ENCODE measurements around the gene LHX6.

The LHX6 gene

GRCh38 chr9:122212473-122213004, 16.2 kb downstream of the LHX6 start:
- Histone ChIP-seq H3K27ac (no peak overlapping the region), H3K9me3 (no peaks in the 10 kb centered on the region), H3K9ac (no peak overlapping the region), H3K4me1 (peaks cover 14% of the 10 kb centered on the region), H4K20me1 (peaks cover under 1% of the 10 kb centered on the region; the same call in 1 of the 2 replicates), H3K4me3 (no peak overlapping the region), H3K36me3 (no peaks in the 10 kb centered on the region), H3K4me2 (peak overlapping the region; percentile 93; the same call in 1 of the 2 replicates), H3K27me3 (peaks cover 49% of the 10 kb centered on the region)
- TF ChIP-seq Cebpa-rat (IDR thresholded peaks at IDR 0.05): no peak

- Histone ChIP-seq H3K9me3 (no peaks in the 10 kb centered on the region), H3K4me3 (no peak overlapping the region), H3K4me1 (peaks cover 8% of the 10 kb centered on the region), H3K9ac (no peak overlapping the region), H3K27ac (no peak overlapping the region), H3K36me3 (no peaks in the 10 kb centered on the region), H4K20me1 (no peaks in the 10 kb centered on the region), H3K4me2 (no peak overlapping the region), H3K27me3 (peaks cover 29% of the 10 kb centered on the region)
- TF ChIP-seq Cebpa-rat (IDR thresholded peaks at IDR 0.05): no peak
Measured at GRCh38 chr9:122209451-122209850, 19.3 kb downstream of the LHX6 start.

- Histone ChIP-seq H4K20me1 (no peaks in the 10 kb centered on the region), H3K9me3 (no peaks in the 10 kb centered on the region), H3K9ac (no peak overlapping the region), H3K4me3 (no peak overlapping the region), H3K27ac (no peak overlapping the region), H3K4me2 (no peak overlapping the region), H3K36me3 (no peaks in the 10 kb centered on the region), H3K27me3 (peaks cover 7% of the 10 kb centered on the region; the same call in 1 of the 2 replicates), H3K4me1 (no peaks in the 10 kb centered on the region)
- no peak for TF ChIP-seq Cebpa-rat (IDR thresholded peaks at IDR 0.05)
Measured at GRCh38 chr9:122207096-122207495, 21.7 kb downstream of the LHX6 start.

GRCh38 chr9:122206118-122207046, 22.4 kb downstream of the LHX6 start:
- H3K4me3 ChIP-seq: no peak overlapping the region

GRCh38 chr9:122205176-122205575, 23.6 kb downstream of the LHX6 start:
- Histone ChIP-seq H3K4me2 (no peak overlapping the region), H3K4me1 (no peaks in the 10 kb centered on the region), H3K9ac (no peak overlapping the region)

More at GRCh38 chr9:122206118-122207046, 22.4 kb downstream of the LHX6 start:
- Histone ChIP-seq H3K4me1 (no peaks in the 10 kb centered on the region), H3K27me3 (no peaks in the 10 kb centered on the region), H3K9ac (no peak overlapping the region), H3K4me2 (no peak overlapping the region), H4K20me1 (no peaks in the 10 kb centered on the region), H3K36me3 (no peaks in the 10 kb centered on the region), H3K9me3 (no peaks in the 10 kb centered on the region), H3K27ac (no peak overlapping the region)
- TF ChIP-seq Cebpa-rat (IDR thresholded peaks at IDR 0.05): no peak

GRCh38 chr9:122204491-122204890, 24.3 kb downstream of the LHX6 start:
- Histone ChIP-seq H3K4me1 (no peaks in the 10 kb centered on the region), H3K4me3 (no peak overlapping the region), H4K20me1 (no peaks in the 10 kb centered on the region), H3K9me3 (no peaks in the 10 kb centered on the region), H3K9ac (no peak overlapping the region), H3K27ac (no peak overlapping the region), H3K36me3 (no peaks in the 10 kb centered on the region), H3K27me3 (no peaks in the 10 kb centered on the region), H3K4me2 (no peak overlapping the region)
- TF ChIP-seq Cebpa-rat (IDR thresholded peaks at IDR 0.05): no peak

More at GRCh38 chr9:122205176-122205575, 23.6 kb downstream of the LHX6 start:
- H3K27ac ChIP-seq: no peak overlapping the region
- TF ChIP-seq Cebpa-rat (IDR thresholded peaks at IDR 0.05): no peak
- H4K20me1 ChIP-seq: no peaks in the 10 kb centered on the region
- H3K36me3 ChIP-seq: no peaks in the 10 kb centered on the region
- H3K4me3 ChIP-seq: no peak overlapping the region
- H3K9me3 ChIP-seq: no peaks in the 10 kb centered on the region
- no peaks in the 10 kb centered on the region for H3K27me3 ChIP-seq

- Histone ChIP-seq H3K4me3 (no peak overlapping the region), H3K9me3 (no peaks in the 10 kb centered on the region), H4K20me1 (no peaks in the 10 kb centered on the region), H3K9ac (no peak overlapping the region), H3K4me1 (no peaks in the 10 kb centered on the region), H3K27ac (no peak overlapping the region), H3K36me3 (no peaks in the 10 kb centered on the region), H3K4me2 (no peak overlapping the region), H3K27me3 (no peaks in the 10 kb centered on the region)
- TF ChIP-seq Cebpa-rat (IDR thresholded peaks at IDR 0.05): no peak
Measured at GRCh38 chr9:122204055-122204454, 24.7 kb downstream of the LHX6 start.

- no peak overlapping the region for H3K27ac ChIP-seq
- no peaks in the 10 kb centered on the region for H3K9me3 ChIP-seq
- H3K4me1 ChIP-seq: no peaks in the 10 kb centered on the region
- no peak overlapping the region for H3K9ac ChIP-seq
- H3K4me2 ChIP-seq: no peak overlapping the region
- no peaks in the 10 kb centered on the region for H4K20me1 ChIP-seq
- no peak for TF ChIP-seq Cebpa-rat (IDR thresholded peaks at IDR 0.05)
- no peaks in the 10 kb centered on the region for H3K27me3 ChIP-seq
- no peak overlapping the region for H3K4me3 ChIP-seq
- no peaks in the 10 kb centered on the region for H3K36me3 ChIP-seq
Measured at GRCh38 chr9:122202111-122202510, 26.6 kb downstream of the LHX6 start.

GRCh38 chr9:122201641-122202040, 27.1 kb downstream of the LHX6 start:
- H3K9ac ChIP-seq: no peak overlapping the region
- no peaks in the 10 kb centered on the region for H3K36me3 ChIP-seq
- TF ChIP-seq Cebpa-rat (IDR thresholded peaks at IDR 0.05): no peak
- H3K9me3 ChIP-seq: no peaks in the 10 kb centered on the region
- H3K27ac ChIP-seq: no peak overlapping the region
- no peaks in the 10 kb centered on the region for H3K27me3 ChIP-seq
- H3K4me1 ChIP-seq: no peaks in the 10 kb centered on the region
- H4K20me1 ChIP-seq: no peaks in the 10 kb centered on the region
- H3K4me2 ChIP-seq: no peak overlapping the region
- no peak overlapping the region for H3K4me3 ChIP-seq

GRCh38 chr9:122200960-122201595, 27.7 kb downstream of the LHX6 start:
- no peak overlapping the region for H3K9ac ChIP-seq
- no peaks in the 10 kb centered on the region for H3K36me3 ChIP-seq
- no peak overlapping the region for H3K27ac ChIP-seq
- TF ChIP-seq Cebpa-rat (IDR thresholded peaks at IDR 0.05): no peak
- no peaks in the 10 kb centered on the region for H3K4me1 ChIP-seq
- H3K9me3 ChIP-seq: no peaks in the 10 kb centered on the region
- H3K27me3 ChIP-seq: no peaks in the 10 kb centered on the region
- no peaks in the 10 kb centered on the region for H4K20me1 ChIP-seq
- no peak overlapping the region for H3K4me2 ChIP-seq
- H3K4me3 ChIP-seq: no peak overlapping the region
